HepG2 (cell line): ENCODE data around the gene YIF1A. TPM values are rescaled to one million over a fixed set of nuclear protein-coding genes. Genes with fewer than 3 reads are reported as not detected.

Experiments
- ELF3 ChIP-seq: IDR thresholded peaks from 2 replicates; pipeline ENCODE4 v1.6.1; 2016; ENCODE audit warnings: missing genetic modification reagents, missing compliant biosample characterization
- HBP1 ChIP-seq: IDR thresholded peaks from 2 replicates; pipeline ENCODE4 v1.6.1; 2016; ENCODE audit warnings: low read depth, control low read depth
- HES4 ChIP-seq: sonication (generic); formaldehyde crosslinking; IDR thresholded peaks from 2 replicates; pipeline ENCODE4 v1.9.0; 2021; ENCODE audit warnings: mild to moderate bottlenecking, missing genetic modification reagents, borderline replicate concordance
- HNRNPL ChIP-seq: fragments of 200-400 bp; formaldehyde crosslinking; IDR thresholded peaks from 2 replicates; pipeline ENCODE4 v1.6.1; 2017; ENCODE audit warnings: mild to moderate bottlenecking, low read depth, low read length
- HOXA3 ChIP-seq: sonication (generic); formaldehyde crosslinking; IDR thresholded peaks from 2 replicates; pipeline ENCODE4 v1.5.0; 2020; ENCODE audit warnings: missing genetic modification reagents
- MIER2 ChIP-seq: IDR thresholded peaks from 2 replicates; pipeline ENCODE4 v1.6.1; 2016; ENCODE audit warnings: missing biosample characterization, missing genetic modification reagents
- NFIC ChIP-seq: IDR thresholded peaks from 2 replicates; pipeline ENCODE4 v1.6.1; 2012; ENCODE audit warnings: mild to moderate bottlenecking, low read length, inconsistent platforms
- NFRKB ChIP-seq: fragments of 450-650 bp; IDR thresholded peaks from 2 replicates; pipeline ENCODE4 v1.6.1; 2017
- NFYB ChIP-seq: sonication (generic); formaldehyde crosslinking; IDR thresholded peaks from 2 replicates; pipeline ENCODE4 v1.4.0; 2020; ENCODE audit warnings: missing genetic modification reagents
- NR0B2 ChIP-seq: sonication (generic); formaldehyde crosslinking; IDR thresholded peaks from 2 replicates; pipeline ENCODE4 v1.4.0; 2020; ENCODE audit warnings: mild to moderate bottlenecking, missing genetic modification reagents
- PAX8 ChIP-seq: sonication (generic); formaldehyde crosslinking; IDR thresholded peaks from 2 replicates; pipeline ENCODE4 v1.8.0; 2022; ENCODE audit warnings: mild to moderate bottlenecking, missing genetic modification reagents, borderline replicate concordance
- POLR2AphosphoS5 ChIP-seq: IDR thresholded peaks from 2 replicates; pipeline ENCODE4 v1.6.1; 2012; ENCODE audit warnings: low read depth, low read length
- SAP130 ChIP-seq: IDR thresholded peaks from 2 replicates; pipeline ENCODE4 v1.6.1; 2016; ENCODE audit warnings: low read depth
- SRF ChIP-seq: IDR thresholded peaks from 2 replicates; pipeline ENCODE4 v1.6.1; 2011; ENCODE audit warnings: mild to moderate bottlenecking, low read depth, low read length, moderate library complexity
- TOPORS ChIP-seq: sonication (generic); formaldehyde crosslinking; IDR thresholded peaks from 2 replicates; pipeline ENCODE4 v1.8.0; 2023; ENCODE audit warnings: mild to moderate bottlenecking, missing genetic modification reagents
- YEATS2 ChIP-seq: sonication (generic); formaldehyde crosslinking; IDR thresholded peaks from 2 replicates; pipeline ENCODE4 v1.4.0; 2020; ENCODE audit warnings: missing genetic modification reagents, borderline replicate concordance
- ZBTB20 ChIP-seq: sonication (generic); formaldehyde crosslinking; IDR thresholded peaks from 2 replicates; pipeline ENCODE4 v1.8.1; 2023; ENCODE audit warnings: missing genetic modification reagents, low read depth, mild to moderate bottlenecking, borderline replicate concordance
- ZMAT5 ChIP-seq: sonication (generic); formaldehyde crosslinking; IDR thresholded peaks from 2 replicates; pipeline ENCODE4 v1.5.0; 2020; ENCODE audit warnings: mild to moderate bottlenecking, low read depth, missing genetic modification reagents, borderline replicate concordance
- ZNF121 ChIP-seq: sonication (generic); formaldehyde crosslinking; IDR thresholded peaks from 2 replicates; pipeline ENCODE4 v1.5.0; 2020; ENCODE audit warnings: mild to moderate bottlenecking, missing genetic modification reagents
- ZNF17 ChIP-seq: sonication (generic); formaldehyde crosslinking; IDR thresholded peaks from 2 replicates; pipeline ENCODE4 v1.5.0; 2020; ENCODE audit warnings: mild to moderate bottlenecking, missing genetic modification reagents
- ZNF280B ChIP-seq: sonication (generic); formaldehyde crosslinking; IDR thresholded peaks from 2 replicates; pipeline ENCODE4 v1.5.0; 2020; ENCODE audit warnings: missing genetic modification reagents, mild to moderate bottlenecking, borderline replicate concordance
- ZNF703 ChIP-seq: sonication (generic); formaldehyde crosslinking; IDR thresholded peaks from 2 replicates; pipeline ENCODE4 v1.5.1; 2020; ENCODE audit warnings: missing genetic modification reagents, mild to moderate bottlenecking, moderate library complexity, borderline replicate concordance
- ZNF710 ChIP-seq: sonication (generic); formaldehyde crosslinking; IDR thresholded peaks from 2 replicates; pipeline ENCODE4 v1.5.0; 2020; ENCODE audit warnings: mild to moderate bottlenecking, missing genetic modification reagents, borderline replicate concordance
- ZNF816 ChIP-seq: sonication (generic); formaldehyde crosslinking; IDR thresholded peaks from 2 replicates; pipeline ENCODE4 v1.8.0; 2022; ENCODE audit warnings: missing genetic modification reagents, mild to moderate bottlenecking, borderline replicate concordance
- polyA plus RNA-seq, 8 experiments: library from polyadenylated mRNA; depleted of rRNA in 3 of 8; stranded (reverse) in 7 of 8; unstranded in 1 of 8; fragments of >200 nt; fragmentation: Illumina TruSeq in 4 of 8; extraction: Trizol in 4 of 8; gene quantifications; 2 replicates each; pipeline versions ENCODE4 v1.2.1 to v1.2.3, GENCODE V29; 2011 to 2016; ENCODE audit warnings: low read depth in 4 of 8, missing spikeins in 1 of 8, mixed read lengths in 1 of 8; ENCODE audit not compliant: insufficient read depth in 1 of 8
- total RNA-seq, 5 experiments: library from RNA; depleted of rRNA; stranded (reverse); fragments of >200 nt; fragmentation: Illumina TruSeq; extraction: Trizol; gene quantifications; 2 replicates each; pipeline ENCODE4 v1.2.3, GENCODE V29; 2016; ENCODE audit warnings: low read depth in 1 of 5

Gene YIF1A
- total and polyA plus RNA-seq, 2 of the 13 experiments (the other 11 are each of a cell fraction or from before 2014, with no cell fraction given) = 133 to 145 TPM

- TF ChIP-seq PAX8 (CRISPR knock-in tag) (no peak), HBP1 (CRISPR knock-in tag) (peak; percentile 79; the same call in 1 of the 2 replicates), NR0B2 (CRISPR knock-in tag) (no peak), ZNF17 (CRISPR knock-in tag) (no peak), ZNF280B (CRISPR knock-in tag) (peak; percentile 62; the same call in 1 of the 2 replicates), ZNF703 (CRISPR knock-in tag) (no peak), HES4 (CRISPR knock-in tag) (no peak), NFIC (no peak), ZNF121 (CRISPR knock-in tag) (no peak), ZMAT5 (no peak), MIER2 (no peak; the same call in 1 of the 2 replicates), ZNF816 (CRISPR knock-in tag) (peak; percentile 90; the same call in 1 of the 2 replicates), HNRNPL (peak; percentile 79), POLR2AphosphoS5 (no peak; the same call in 1 of the 2 replicates), NFYB (CRISPR knock-in tag) (no peak), NFRKB (no peak), YEATS2 (peak; percentile 87), ZBTB20 (CRISPR knock-in tag) (0 out of 2 replicates have a peak, but pooled peaks have one; percentile 79), TOPORS (CRISPR knock-in tag) (no peak), SRF (no peak), ZNF710 (CRISPR knock-in tag) (peak; percentile 80; the same call in 1 of the 2 replicates), HOXA3 (CRISPR knock-in tag) (peak; percentile 68), SAP130 (CRISPR knock-in tag) (peak; percentile 95), ELF3 (CRISPR knock-in tag) (peak; percentile 81)
Observed at GRCh38 chr11:66336234-66337102, 47.5 kb upstream of the YIF1A start, which contains the start of gene RIN1 (continued).
